ENCODE measurements around the gene MRNIP. TPM values are rescaled to one million over a fixed set of nuclear protein-coding genes. Genes with fewer than 3 reads are reported as not detected.
"Not testable (repeated sequence)": the region's sequence is repeated elsewhere in the genome, so short reads cannot be mapped to it uniquely, and the experiment has no call there.

The MRNIP gene
- total RNA-seq, 4 donors from 2014 or later, result 13.7 to 44.9 (median 26.5) TPM

DNA sequence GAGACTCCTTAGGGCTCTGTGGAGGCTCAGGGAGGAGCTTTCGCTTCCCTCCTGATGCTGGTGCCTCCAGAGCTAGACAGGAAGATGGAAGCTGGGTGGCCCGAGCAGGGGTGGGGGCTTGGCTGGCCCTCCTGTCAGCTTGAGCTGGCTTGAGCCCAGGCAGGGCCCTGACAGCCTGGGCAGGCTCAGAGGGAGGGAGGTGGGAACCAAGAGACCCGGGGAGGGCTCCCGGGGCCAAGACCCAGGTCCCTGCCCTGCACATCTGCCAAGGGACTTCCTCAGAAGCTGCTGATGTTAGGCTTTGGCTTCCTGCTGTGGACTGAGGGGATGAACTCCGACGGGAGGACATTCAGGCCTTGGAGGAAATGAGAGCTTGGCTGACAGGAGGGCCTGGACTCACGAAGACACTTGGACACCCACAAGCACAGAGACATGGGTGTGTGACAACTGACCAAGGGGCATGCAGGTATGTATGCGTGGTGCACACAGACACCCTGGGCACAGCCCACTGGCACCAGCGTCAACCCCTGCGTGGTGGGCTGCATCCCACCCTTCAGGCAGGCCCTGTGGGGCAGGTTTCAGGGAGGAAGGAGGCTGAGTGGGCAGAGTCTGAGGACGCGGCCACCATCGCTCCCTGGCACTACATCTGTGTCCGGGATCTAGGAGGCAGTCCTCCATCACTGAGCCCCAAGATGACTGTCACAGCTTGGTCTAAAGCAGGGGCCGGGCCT lies 66.6 kb downstream of the MRNIP start:
- intact Hi-C loops (cut with DNase I; ENCODE audit: low total_unique reads), result no loop called here
- no peak overlapping the region for H3K4me3 ChIP-seq (ENCODE audit: low read depth, poor library complexity, severe bottlenecking)
- TF ChIP-seq, protein P1, sequence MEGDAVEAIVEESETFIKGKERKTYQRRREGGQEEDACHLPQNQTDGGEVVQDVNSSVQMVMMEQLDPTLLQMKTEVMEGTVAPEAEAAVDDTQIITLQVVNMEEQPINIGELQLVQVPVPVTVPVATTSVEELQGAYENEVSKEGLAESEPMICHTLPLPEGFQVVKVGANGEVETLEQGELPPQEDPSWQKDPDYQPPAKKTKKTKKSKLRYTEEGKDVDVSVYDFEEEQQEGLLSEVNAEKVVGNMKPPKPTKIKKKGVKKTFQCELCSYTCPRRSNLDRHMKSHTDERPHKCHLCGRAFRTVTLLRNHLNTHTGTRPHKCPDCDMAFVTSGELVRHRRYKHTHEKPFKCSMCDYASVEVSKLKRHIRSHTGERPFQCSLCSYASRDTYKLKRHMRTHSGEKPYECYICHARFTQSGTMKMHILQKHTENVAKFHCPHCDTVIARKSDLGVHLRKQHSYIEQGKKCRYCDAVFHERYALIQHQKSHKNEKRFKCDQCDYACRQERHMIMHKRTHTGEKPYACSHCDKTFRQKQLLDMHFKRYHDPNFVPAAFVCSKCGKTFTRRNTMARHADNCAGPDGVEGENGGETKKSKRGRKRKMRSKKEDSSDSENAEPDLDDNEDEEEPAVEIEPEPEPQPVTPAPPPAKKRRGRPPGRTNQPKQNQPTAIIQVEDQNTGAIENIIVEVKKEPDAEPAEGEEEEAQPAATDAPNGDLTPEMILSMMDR (IDR thresholded peaks at IDR 0.05), result no peak
- no peak for TF ChIP-seq POLR2A (IDR thresholded peaks at IDR 0.05)
- WGBS, 2 donors, result 46 to 54% methylated on average over 11 to 14 of the region's 15 CpGs
- DNase-seq (ENCODE audit: low spot score in 2 of 2), result no peak

DNA sequence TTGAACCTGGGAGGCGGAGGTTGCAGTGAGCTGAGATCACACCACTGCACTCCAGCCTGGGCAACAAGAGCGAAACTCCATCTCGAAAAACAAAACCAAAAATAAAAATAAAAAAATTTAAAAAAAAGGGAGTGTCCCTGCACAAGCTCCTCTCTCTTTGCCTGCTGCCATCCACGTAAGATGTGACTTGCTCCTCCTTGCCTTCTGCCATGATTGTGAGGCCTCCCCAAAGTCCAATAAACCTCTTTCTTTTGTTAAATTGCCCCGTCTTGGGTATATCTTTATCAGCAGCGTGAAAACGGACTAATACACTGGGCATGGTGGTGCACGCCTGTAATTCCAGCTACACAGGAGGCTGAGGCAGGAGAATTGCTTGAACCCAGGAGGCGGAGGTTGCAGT lies 69.3 kb downstream of the MRNIP start:
- H3K4me3 ChIP-seq (ENCODE audit: low read depth, poor library complexity, severe bottlenecking); intact Hi-C loops (cut with DNase I; ENCODE audit: low total_unique reads); DNase-seq (ENCODE audit: low spot score in 2 of 2): not testable (repeated sequence)
- 92 to 96% methylated on average over 9 of the region's 9 CpGs for WGBS, 2 donors

DNA sequence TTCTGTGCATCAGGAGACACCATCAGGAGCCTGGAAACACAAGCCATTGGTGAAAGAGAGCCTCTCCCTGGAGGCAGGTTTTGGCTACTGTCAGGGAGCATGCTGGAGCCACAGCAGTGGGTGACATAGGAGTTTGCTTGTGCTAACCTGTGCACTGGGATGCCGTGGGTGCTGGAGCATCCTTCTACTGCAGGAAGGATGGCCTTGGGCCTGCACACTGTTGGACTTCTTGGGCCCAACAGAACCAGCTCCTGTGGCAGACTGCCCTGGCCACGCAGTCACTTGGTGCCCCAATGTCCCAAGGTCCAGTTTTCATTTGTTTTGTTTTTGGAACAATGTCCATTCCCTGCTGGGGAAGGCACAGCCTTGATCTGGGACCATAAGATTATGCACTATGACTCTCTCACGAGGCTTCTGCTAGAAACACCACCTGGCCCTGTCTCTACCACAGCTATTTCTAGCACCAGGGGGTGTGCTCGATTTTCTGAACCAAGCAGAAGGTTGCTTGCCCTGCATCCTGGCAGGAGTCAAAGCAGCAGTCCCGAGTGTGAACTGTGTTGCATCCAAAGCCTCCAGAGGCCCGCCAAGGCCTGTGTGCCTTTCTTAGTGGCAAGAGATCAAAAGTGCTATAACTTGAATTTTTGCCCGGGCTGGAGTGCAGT lies 70.3 kb downstream of the MRNIP start:
- TF ChIP-seq POLR2A (IDR thresholded peaks at IDR 0.05), result no peak
- TF ChIP-seq, protein P1 (IDR thresholded peaks at IDR 0.05), result no peak
- WGBS, 2 donors, result 88 to 93% methylated on average over 7 of the region's 7 CpGs
- intact Hi-C loops (cut with DNase I; ENCODE audit: low total_unique reads), result no loop called here
- no peak for DNase-seq (ENCODE audit: low spot score in 2 of 2)
- H3K4me3 ChIP-seq (ENCODE audit: low read depth, poor library complexity, severe bottlenecking), result no peak overlapping the region

MicroRNAs encoded within 50 kb of the gene (microRNA counts, 767-probe panel; counts per million panel counts)
- microRNA hsa-miR-1229, result 0 to 358 counts per million in 2 donors

Small RNA genes within 50 kb of the gene (microRNA-seq; reads per million reads assigned to microRNA genes)
- 0.57 to 1.4 reads per million in 2 donors for gene MIR1229 (ENCODE audit: borderline number of aligned reads in 1 of 2, borderline replicate concordance in 2 of 2)

Other genes starting within 250 kb of the MRNIP start
- gene HNRNPH1, start 235.1 kb downstream of the MRNIP start, total RNA-seq, result 100 to 1,000 TPM; 182 to 474 (median 317) TPM
- gene CBY3, start 177.8 kb downstream of the MRNIP start, total RNA-seq, result not detected
- 100 to 1,000 TPM; 183 to 307 (median 253) TPM for gene CANX, start 159.8 kb downstream of the MRNIP start, total RNA-seq
- gene MAML1, start 126.0 kb downstream of the MRNIP start, total RNA-seq, result 10 to 100 TPM; 25.5 to 46.8 (median 31.5) TPM
- 10 to 100 TPM in 2 of 4 donors, 1 to 10 TPM in 2; 3.5 to 14.8 (median 9.6) TPM for gene LTC4S, start 64.8 kb downstream of the MRNIP start, total RNA-seq
- 100 to 1,000 TPM in 2 of 4 donors, 10 to 100 TPM in 2; 86.3 to 113 (median 101) TPM for gene MGAT4B, start 52.0 kb downstream of the MRNIP start, total RNA-seq
- gene SQSTM1, start 37.9 kb downstream of the MRNIP start, total RNA-seq, result 100 to 1,000 TPM; 263 to 508 (median 298) TPM
- 100 to 1,000 TPM in 2 of 4 donors, 10 to 100 TPM in 2; 71.4 to 125 (median 100) TPM for gene TBC1D9B, start 49.1 kb upstream of the MRNIP start, total RNA-seq
- gene RNF130, start 212.9 kb upstream of the MRNIP start, total RNA-seq, result 10 to 100 TPM; 24.4 to 63.3 (median 36.2) TPM

Data from lower leg skin (tissue), 4 donors.